GM19452 (cell line): ENCODE results near the gene SLC41A1.
"Not testable (repeated sequence)": the region's sequence is repeated elsewhere in the genome, so short reads cannot be mapped to it uniquely, and the experiment has no call there.

ENCODE experiments used
- ATAC-seq: cut with Tn5 transposase; IDR thresholded peaks from one replicate; pipeline ENCODE4 v1.9.1; 2021; ENCODE audit not compliant: unreplicated experiment

Gene SLC41A1

GRCh38 chr1:205812878-205813754 lies at the start of gene SLC41A1:
SLC41A1 (minus strand) TSS chr1:205813198; CDS start chr1:205810441, 2,757 bp downstream.
- peak; percentile 83 for ATAC-seq

- no peak for ATAC-seq
Measured at GRCh38 chr1:205861540-205861939, 48.5 kb upstream of the SLC41A1 start.

- no peak for ATAC-seq
Measured at GRCh38 chr1:205858141-205858961, 45.4 kb upstream of the SLC41A1 start.

GRCh38 chr1:205857501-205857900 lies 44.5 kb upstream of the SLC41A1 start:
- not testable (repeated sequence) for ATAC-seq

- no peak for ATAC-seq
Measured at GRCh38 chr1:205856433-205856832, 43.4 kb upstream of the SLC41A1 start.

- ATAC-seq: no peak
Measured at GRCh38 chr1:205852969-205853368, 40.0 kb upstream of the SLC41A1 start.

- no peak for ATAC-seq
Measured at GRCh38 chr1:205851993-205852392, 39.0 kb upstream of the SLC41A1 start.

- peak; percentile 85 for ATAC-seq
Measured at GRCh38 chr1:205849619-205850355, 36.8 kb upstream of the SLC41A1 start, which contains the start of gene PM20D1. PM20D1 (minus strand) TSS chr1:205850132; CDS start chr1:205850072, 60 bp downstream.

GRCh38 chr1:205843036-205843859 lies 30.2 kb upstream of the SLC41A1 start:
- no peak for ATAC-seq

- ATAC-seq: no peak
Measured at GRCh38 chr1:205842229-205842628, 29.2 kb upstream of the SLC41A1 start.

GRCh38 chr1:205840146-205840923 lies 27.3 kb upstream of the SLC41A1 start:
- no peak for ATAC-seq

GRCh38 chr1:205837382-205837970 lies 24.5 kb upstream of the SLC41A1 start:
- no peak for ATAC-seq

GRCh38 chr1:205834751-205835150 lies 21.8 kb upstream of the SLC41A1 start:
- no peak for ATAC-seq

- no peak for ATAC-seq
Measured at GRCh38 chr1:205832326-205832751, 19.3 kb upstream of the SLC41A1 start.

- no peak for ATAC-seq
Measured at GRCh38 chr1:205827623-205828022, 14.6 kb upstream of the SLC41A1 start.

- no peak for ATAC-seq
Measured at GRCh38 chr1:205826995-205827394, 14.0 kb upstream of the SLC41A1 start.

- ATAC-seq: no peak
Measured at GRCh38 chr1:205826016-205826806, 13.2 kb upstream of the SLC41A1 start.

GRCh38 chr1:205824180-205824579 lies 11.2 kb upstream of the SLC41A1 start:
- ATAC-seq: no peak
